ENCODE data around the gene IFT88.

IFT88 gene

DNA sequence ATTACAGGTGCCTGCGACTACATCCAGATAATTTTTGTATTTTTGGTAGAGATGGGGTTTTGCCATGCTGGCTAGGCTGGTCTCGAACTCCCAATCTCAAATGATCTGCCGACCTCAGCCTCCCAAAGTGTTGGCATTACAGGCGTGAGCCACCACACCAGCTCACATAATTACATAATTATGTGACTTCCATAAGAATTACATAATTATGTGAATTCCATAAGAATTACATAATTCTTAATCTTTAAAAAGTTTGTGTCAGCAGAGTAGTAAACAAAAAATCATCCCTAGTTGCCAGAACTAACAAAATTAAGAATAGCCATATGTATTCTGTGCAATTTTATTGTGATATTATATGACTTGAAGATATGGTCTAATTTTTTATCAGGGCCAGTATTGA lies 25.6 kb downstream of the IFT88 start:
- ATAC-seq: no peak

GRCh38 chr13:20594280-20594679 lies 27.3 kb downstream of the IFT88 start:
- ATAC-seq: no peak
- no peak for TF ChIP-seq ZNF565 (CRISPR knock-in tag; conservative IDR thresholded peaks at IDR 0.05; ENCODE audit: low read depth)

More for the DNA sequence above, 25.6 kb downstream of the IFT88 start:
- TF ChIP-seq CSRNP3 (CRISPR knock-in tag; IDR thresholded peaks at IDR 0.05): no peak
- TF ChIP-seq ZNF8 (CRISPR knock-in tag; IDR thresholded peaks at IDR 0.05): no peak
- TF ChIP-seq, protein P1, sequence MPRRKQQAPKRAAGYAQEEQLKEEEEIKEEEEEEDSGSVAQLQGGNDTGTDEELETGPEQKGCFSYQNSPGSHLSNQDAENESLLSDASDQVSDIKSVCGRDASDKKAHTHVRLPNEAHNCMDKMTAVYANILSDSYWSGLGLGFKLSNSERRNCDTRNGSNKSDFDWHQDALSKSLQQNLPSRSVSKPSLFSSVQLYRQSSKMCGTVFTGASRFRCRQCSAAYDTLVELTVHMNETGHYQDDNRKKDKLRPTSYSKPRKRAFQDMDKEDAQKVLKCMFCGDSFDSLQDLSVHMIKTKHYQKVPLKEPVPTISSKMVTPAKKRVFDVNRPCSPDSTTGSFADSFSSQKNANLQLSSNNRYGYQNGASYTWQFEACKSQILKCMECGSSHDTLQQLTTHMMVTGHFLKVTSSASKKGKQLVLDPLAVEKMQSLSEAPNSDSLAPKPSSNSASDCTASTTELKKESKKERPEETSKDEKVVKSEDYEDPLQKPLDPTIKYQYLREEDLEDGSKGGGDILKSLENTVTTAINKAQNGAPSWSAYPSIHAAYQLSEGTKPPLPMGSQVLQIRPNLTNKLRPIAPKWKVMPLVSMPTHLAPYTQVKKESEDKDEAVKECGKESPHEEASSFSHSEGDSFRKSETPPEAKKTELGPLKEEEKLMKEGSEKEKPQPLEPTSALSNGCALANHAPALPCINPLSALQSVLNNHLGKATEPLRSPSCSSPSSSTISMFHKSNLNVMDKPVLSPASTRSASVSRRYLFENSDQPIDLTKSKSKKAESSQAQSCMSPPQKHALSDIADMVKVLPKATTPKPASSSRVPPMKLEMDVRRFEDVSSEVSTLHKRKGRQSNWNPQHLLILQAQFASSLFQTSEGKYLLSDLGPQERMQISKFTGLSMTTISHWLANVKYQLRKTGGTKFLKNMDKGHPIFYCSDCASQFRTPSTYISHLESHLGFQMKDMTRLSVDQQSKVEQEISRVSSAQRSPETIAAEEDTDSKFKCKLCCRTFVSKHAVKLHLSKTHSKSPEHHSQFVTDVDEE (CRISPR knock-in tag; IDR thresholded peaks at IDR 0.05): no peak
- TF ChIP-seq, protein P2, sequence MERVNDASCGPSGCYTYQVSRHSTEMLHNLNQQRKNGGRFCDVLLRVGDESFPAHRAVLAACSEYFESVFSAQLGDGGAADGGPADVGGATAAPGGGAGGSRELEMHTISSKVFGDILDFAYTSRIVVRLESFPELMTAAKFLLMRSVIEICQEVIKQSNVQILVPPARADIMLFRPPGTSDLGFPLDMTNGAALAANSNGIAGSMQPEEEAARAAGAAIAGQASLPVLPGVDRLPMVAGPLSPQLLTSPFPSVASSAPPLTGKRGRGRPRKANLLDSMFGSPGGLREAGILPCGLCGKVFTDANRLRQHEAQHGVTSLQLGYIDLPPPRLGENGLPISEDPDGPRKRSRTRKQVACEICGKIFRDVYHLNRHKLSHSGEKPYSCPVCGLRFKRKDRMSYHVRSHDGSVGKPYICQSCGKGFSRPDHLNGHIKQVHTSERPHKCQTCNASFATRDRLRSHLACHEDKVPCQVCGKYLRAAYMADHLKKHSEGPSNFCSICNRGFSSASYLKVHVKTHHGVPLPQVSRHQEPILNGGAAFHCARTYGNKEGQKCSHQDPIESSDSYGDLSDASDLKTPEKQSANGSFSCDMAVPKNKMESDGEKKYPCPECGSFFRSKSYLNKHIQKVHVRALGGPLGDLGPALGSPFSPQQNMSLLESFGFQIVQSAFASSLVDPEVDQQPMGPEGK (CRISPR knock-in tag; IDR thresholded peaks at IDR 0.05; ENCODE audit: borderline replicate concordance): no peak
- no peak for TF ChIP-seq OSR1 (CRISPR knock-in tag; IDR thresholded peaks at IDR 0.05)
- no peak for TF ChIP-seq ZFP3 (CRISPR knock-in tag; IDR thresholded peaks at IDR 0.05)
- no peak for TF ChIP-seq GLIS3 (CRISPR knock-in tag; IDR thresholded peaks at IDR 0.05)
- TF ChIP-seq ARNTL (CRISPR knock-in tag; IDR thresholded peaks at IDR 0.05; ENCODE audit: borderline replicate concordance, low read depth): no peak
- no peak for TF ChIP-seq POU6F1 (CRISPR knock-in tag; IDR thresholded peaks at IDR 0.05; ENCODE audit: borderline replicate concordance, low read depth)
- no peak for TF ChIP-seq ESRRG (CRISPR knock-in tag; IDR thresholded peaks at IDR 0.05)
- no peak for TF ChIP-seq ZNF70 (CRISPR knock-in tag; IDR thresholded peaks at IDR 0.05)
- TF ChIP-seq TCF4 (CRISPR knock-in tag; IDR thresholded peaks at IDR 0.05; ENCODE audit: borderline replicate concordance): no peak
- TF ChIP-seq ZFP30 (CRISPR knock-in tag; IDR thresholded peaks at IDR 0.05): no peak
- TF ChIP-seq ISL1 (CRISPR knock-in tag; IDR thresholded peaks at IDR 0.05): no peak
- TF ChIP-seq CSDC2 (CRISPR knock-in tag; IDR thresholded peaks at IDR 0.05): no peak
- TF ChIP-seq, protein P3, sequence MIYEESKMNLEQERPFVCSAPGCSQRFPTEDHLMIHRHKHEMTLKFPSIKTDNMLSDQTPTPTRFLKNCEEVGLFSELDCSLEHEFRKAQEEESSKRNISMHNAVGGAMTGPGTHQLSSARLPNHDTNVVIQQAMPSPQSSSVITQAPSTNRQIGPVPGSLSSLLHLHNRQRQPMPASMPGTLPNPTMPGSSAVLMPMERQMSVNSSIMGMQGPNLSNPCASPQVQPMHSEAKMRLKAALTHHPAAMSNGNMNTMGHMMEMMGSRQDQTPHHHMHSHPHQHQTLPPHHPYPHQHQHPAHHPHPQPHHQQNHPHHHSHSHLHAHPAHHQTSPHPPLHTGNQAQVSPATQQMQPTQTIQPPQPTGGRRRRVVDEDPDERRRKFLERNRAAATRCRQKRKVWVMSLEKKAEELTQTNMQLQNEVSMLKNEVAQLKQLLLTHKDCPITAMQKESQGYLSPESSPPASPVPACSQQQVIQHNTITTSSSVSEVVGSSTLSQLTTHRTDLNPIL (CRISPR knock-in tag; IDR thresholded peaks at IDR 0.05; ENCODE audit: low read depth): no peak
- no peak for TF ChIP-seq ZC3H10 (CRISPR knock-in tag; IDR thresholded peaks at IDR 0.05)
- no peak for TF ChIP-seq ZNF565 (CRISPR knock-in tag; conservative IDR thresholded peaks at IDR 0.05; ENCODE audit: low read depth)
- TF ChIP-seq BACH2 (CRISPR knock-in tag; IDR thresholded peaks at IDR 0.05; ENCODE audit: borderline replicate concordance): no peak
- TF ChIP-seq PPARA (CRISPR knock-in tag; IDR thresholded peaks at IDR 0.05; ENCODE audit: borderline replicate concordance): no peak

DNA sequence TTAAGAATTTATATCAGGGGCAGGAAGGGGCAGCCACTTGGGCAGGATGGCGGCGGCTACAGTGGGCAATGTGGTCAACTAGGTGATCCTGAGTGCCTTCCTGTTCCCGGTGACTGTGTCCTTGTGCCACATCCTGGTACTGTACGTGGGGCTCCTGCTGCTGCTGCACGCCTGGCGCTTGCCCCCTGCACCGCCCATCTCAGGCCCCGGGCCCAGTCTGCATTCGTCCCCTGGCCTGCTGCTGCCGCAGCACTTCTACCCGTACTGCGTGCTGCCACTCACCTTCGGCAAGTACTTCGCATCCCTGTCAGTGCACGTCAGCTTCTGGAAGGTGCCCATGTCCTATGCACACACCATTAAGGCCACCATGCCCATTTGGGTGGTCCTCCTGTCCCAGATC lies 40.1 kb downstream of the IFT88 start:
- TF ChIP-seq CSRNP3 (CRISPR knock-in tag; IDR thresholded peaks at IDR 0.05) (no peak), ZC3H10 (CRISPR knock-in tag; IDR thresholded peaks at IDR 0.05) (no peak), BACH2 (CRISPR knock-in tag; IDR thresholded peaks at IDR 0.05; ENCODE audit: borderline replicate concordance) (no peak), RARB (CRISPR knock-in tag; IDR thresholded peaks at IDR 0.05) (no peak), ISL1 (CRISPR knock-in tag; IDR thresholded peaks at IDR 0.05) (no peak), SNAI2 (CRISPR knock-in tag; IDR thresholded peaks at IDR 0.05) (no peak), ESRRG (CRISPR knock-in tag; IDR thresholded peaks at IDR 0.05) (no peak), OSR1 (CRISPR knock-in tag; IDR thresholded peaks at IDR 0.05) (no peak), GLIS3 (CRISPR knock-in tag; IDR thresholded peaks at IDR 0.05) (no peak), ZNF565 (CRISPR knock-in tag; conservative IDR thresholded peaks at IDR 0.05; ENCODE audit: low read depth) (no peak), ZNF70 (CRISPR knock-in tag; IDR thresholded peaks at IDR 0.05) (no peak), ZFP3 (CRISPR knock-in tag; IDR thresholded peaks at IDR 0.05) (no peak)
- TF ChIP-seq, protein P1 (CRISPR knock-in tag; IDR thresholded peaks at IDR 0.05): no peak
- ATAC-seq: no peak
